ENCODE results near the gene SPAG6. TPM values are rescaled to one million over a fixed set of nuclear protein-coding genes. Genes with fewer than 3 reads are reported as not detected.

The SPAG6 gene
- polyA plus RNA-seq, 3 donors, result 0.11 to 0.13 TPM; not detected in 1

DNA sequence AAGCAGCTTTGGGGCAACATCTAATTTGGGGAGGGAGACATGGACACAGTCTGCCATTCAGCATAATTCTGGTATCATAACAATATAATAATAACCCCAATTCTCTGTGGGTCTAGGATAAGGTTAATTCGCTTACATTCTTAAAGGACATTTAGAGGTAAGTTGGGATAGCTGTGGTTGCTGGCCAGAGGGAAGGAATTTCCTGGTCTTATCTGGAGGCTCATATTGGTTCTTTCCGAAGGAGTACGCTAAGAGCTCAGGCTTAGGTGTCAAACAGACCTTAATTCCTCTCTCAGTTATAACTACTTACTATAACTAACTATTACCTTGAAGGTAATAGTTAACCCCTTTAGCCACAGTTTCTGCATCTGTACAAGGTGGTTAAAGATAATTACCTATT, 68.8 kb downstream of the SPAG6 start:
- no peaks in the 10 kb centered on the region for H3K4me1 Mint-ChIP-seq
- intact Hi-C loops (cut with micrococcal nuclease), result no loop called here
- Histone ChIP-seq H3K27me3 (ENCODE audit: control insufficient read depth in 2 of 2, insufficient read depth in 2 of 2, low read length in 2 of 2) (no peaks in the 10 kb centered on the region), H3K79me2 (ENCODE audit: insufficient read depth, low read length) (no peaks in the 10 kb centered on the region), H3K9ac (ENCODE audit: insufficient read depth, low read length, poor library complexity, severe bottlenecking) (no peak overlapping the region), H4K20me1 (ENCODE audit: insufficient read depth, low read length) (no peaks in the 10 kb centered on the region), H3K27ac (ENCODE audit: low read depth in 1 of 2, low read length in 2 of 2) (no peak overlapping the region), H3K4me3 (replicated peaks in 1 of 3; ENCODE audit: low read depth in 2 of 3, low read length in 3 of 3) (no peak overlapping the region), H3K4me1 (ENCODE audit: control insufficient read depth in 1 of 2, insufficient read depth in 2 of 2, low read length in 2 of 2) (no peaks in the 10 kb centered on the region), H3K4me2 (replicated peaks; ENCODE audit: extremely low read depth, low read length, poor library complexity, severe bottlenecking) (no peak overlapping the region), H3K36me3 (replicated peaks in 1 of 2; ENCODE audit: control insufficient read depth in 1 of 2, insufficient read depth in 2 of 2, low read length in 2 of 2) (no peaks in the 10 kb centered on the region), H3K9me3 (replicated peaks in 1 of 2; ENCODE audit: control insufficient read depth in 1 of 2, insufficient read depth in 1 of 2, low read length in 2 of 2) (no peaks in the 10 kb centered on the region), H2AFZ (ENCODE audit: insufficient read depth, low read depth, low read length, poor library complexity, severe bottlenecking) (no peak overlapping the region)
- peak overlapping the region in 1 of 7 donors; percentile 71 for H3K27ac Mint-ChIP-seq
- WGBS (ENCODE audit: insufficient coverage), result no CpG with 5 or more reads among the region's 3 CpGs
- H3K4me3 Mint-ChIP-seq, result no peak overlapping the region
- TF ChIP-seq, protein P1, sequence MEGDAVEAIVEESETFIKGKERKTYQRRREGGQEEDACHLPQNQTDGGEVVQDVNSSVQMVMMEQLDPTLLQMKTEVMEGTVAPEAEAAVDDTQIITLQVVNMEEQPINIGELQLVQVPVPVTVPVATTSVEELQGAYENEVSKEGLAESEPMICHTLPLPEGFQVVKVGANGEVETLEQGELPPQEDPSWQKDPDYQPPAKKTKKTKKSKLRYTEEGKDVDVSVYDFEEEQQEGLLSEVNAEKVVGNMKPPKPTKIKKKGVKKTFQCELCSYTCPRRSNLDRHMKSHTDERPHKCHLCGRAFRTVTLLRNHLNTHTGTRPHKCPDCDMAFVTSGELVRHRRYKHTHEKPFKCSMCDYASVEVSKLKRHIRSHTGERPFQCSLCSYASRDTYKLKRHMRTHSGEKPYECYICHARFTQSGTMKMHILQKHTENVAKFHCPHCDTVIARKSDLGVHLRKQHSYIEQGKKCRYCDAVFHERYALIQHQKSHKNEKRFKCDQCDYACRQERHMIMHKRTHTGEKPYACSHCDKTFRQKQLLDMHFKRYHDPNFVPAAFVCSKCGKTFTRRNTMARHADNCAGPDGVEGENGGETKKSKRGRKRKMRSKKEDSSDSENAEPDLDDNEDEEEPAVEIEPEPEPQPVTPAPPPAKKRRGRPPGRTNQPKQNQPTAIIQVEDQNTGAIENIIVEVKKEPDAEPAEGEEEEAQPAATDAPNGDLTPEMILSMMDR (IDR thresholded peaks at IDR 0.05), result no peak
- no peak for DNase-seq
- H3K36me3 Mint-ChIP-seq, result no peaks in the 10 kb centered on the region
- H3K9me3 Mint-ChIP-seq, result peaks cover 0 to 4% (median 0%) of the 10 kb centered on the region in 7 donors
- peaks cover 0 to 6% (median 4%) of the 10 kb centered on the region in 3 donors for H3K27me3 Mint-ChIP-seq (ENCODE audit: low read depth in 3 of 3)

DNA sequence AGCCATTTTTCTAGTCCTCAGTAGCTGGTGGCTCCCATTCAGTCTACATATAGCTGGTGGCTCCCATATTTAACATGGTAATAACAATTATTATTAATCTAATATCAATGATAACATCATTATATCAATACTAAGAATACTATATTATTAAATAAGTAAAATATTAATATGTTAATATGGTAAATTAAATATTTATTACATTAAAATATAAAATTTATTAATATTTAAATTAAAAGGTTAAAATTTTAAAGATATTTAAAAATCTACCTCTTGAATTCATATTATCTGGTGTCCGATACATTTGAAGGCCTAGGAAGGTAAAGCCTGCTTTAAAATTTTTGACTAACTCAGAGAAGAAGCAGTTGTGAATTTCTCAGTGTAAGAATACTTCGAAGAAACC, 69.8 kb downstream of the SPAG6 start:
- H3K9ac ChIP-seq (ENCODE audit: insufficient read depth, low read length, poor library complexity, severe bottlenecking), result no peak overlapping the region
- no peak overlapping the region for H3K4me3 ChIP-seq (replicated peaks in 1 of 3; ENCODE audit: low read depth in 2 of 3, low read length in 3 of 3)
- H3K27ac Mint-ChIP-seq, result no peak overlapping the region
- intact Hi-C loops (cut with micrococcal nuclease), result no loop called here
- H3K4me1 ChIP-seq (ENCODE audit: control insufficient read depth in 1 of 2, insufficient read depth in 2 of 2, low read length in 2 of 2), result no peaks in the 10 kb centered on the region
- no peaks in the 10 kb centered on the region for H3K79me2 ChIP-seq (ENCODE audit: insufficient read depth, low read length)
- no peaks in the 10 kb centered on the region for H3K27me3 ChIP-seq (ENCODE audit: control insufficient read depth in 2 of 2, insufficient read depth in 2 of 2, low read length in 2 of 2)
- H4K20me1 ChIP-seq (ENCODE audit: insufficient read depth, low read length), result no peaks in the 10 kb centered on the region
- WGBS (ENCODE audit: insufficient coverage), result no CpG with 5 or more reads among the region's 2 CpGs
- H3K27me3 Mint-ChIP-seq (ENCODE audit: low read depth in 3 of 3), result peaks cover 0 to 6% (median 2%) of the 10 kb centered on the region in 3 donors
- H3K4me3 Mint-ChIP-seq, result no peak overlapping the region
- H3K4me2 ChIP-seq (replicated peaks; ENCODE audit: extremely low read depth, low read length, poor library complexity, severe bottlenecking), result no peak overlapping the region
- no peak overlapping the region for H2AFZ ChIP-seq (ENCODE audit: insufficient read depth, low read depth, low read length, poor library complexity, severe bottlenecking)
- H3K4me1 Mint-ChIP-seq, result no peaks in the 10 kb centered on the region
- no peaks in the 10 kb centered on the region for H3K36me3 Mint-ChIP-seq
- no peaks in the 10 kb centered on the region for H3K9me3 ChIP-seq (replicated peaks in 1 of 2; ENCODE audit: control insufficient read depth in 1 of 2, insufficient read depth in 1 of 2, low read length in 2 of 2)
- no peaks in the 10 kb centered on the region for H3K36me3 ChIP-seq (replicated peaks in 1 of 2; ENCODE audit: control insufficient read depth in 1 of 2, insufficient read depth in 2 of 2, low read length in 2 of 2)
- TF ChIP-seq, protein P1 (IDR thresholded peaks at IDR 0.05), result no peak
- H3K9me3 Mint-ChIP-seq, result peaks cover 0 to 2% (median 0%) of the 10 kb centered on the region in 7 donors
- no peak for DNase-seq
- no peak overlapping the region for H3K27ac ChIP-seq (ENCODE audit: low read depth in 1 of 2, low read length in 2 of 2)

Measured in CD14-positive monocyte (primary cell).